ENCODE results near the gene PKN1. TPM values are rescaled to one million over a fixed set of nuclear protein-coding genes. Genes with fewer than 3 reads are reported as not detected.
A peak's percentile ranks its signal among the peaks of the same experiment; 100 is the strongest.
"Not testable (repeated sequence)": the region's sequence is repeated elsewhere in the genome, so short reads cannot be mapped to it uniquely, and the experiment has no call there.

PKN1 gene
- total RNA-seq, 1 experiment from 2014 or later = 223 TPM

DNA sequence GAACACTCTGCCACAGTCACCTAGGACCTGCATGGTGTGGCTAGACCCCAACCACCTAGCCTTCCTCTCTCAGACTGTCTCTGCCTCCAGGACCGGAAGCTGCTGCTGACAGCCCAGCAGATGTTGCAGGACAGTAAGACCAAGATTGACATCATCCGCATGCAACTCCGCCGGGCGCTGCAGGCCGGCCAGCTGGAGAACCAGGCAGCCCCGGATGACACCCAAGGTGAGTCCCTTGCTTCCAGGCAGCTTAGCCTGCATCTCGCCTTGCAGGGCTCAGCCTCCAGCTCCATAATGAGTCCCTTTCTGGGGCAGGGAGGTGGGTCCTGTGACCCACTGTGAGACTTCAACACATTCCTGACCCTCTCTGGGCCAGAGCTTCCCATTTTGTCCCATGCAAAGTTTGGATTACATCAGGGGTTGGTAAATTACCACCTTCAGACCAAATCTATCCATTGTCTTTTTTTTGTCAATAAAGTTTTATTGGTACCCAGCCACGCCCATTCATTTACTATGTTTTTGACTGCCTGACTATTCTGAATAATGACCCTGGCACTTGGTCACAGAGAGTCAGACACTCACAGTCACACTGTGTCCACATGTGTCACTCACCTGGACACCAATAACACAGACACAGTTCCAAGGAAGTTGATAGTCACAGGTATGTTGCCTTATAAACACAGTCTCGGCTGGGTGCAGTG is 13.4 kb downstream of the PKN1 start:
- in situ Hi-C loops (cut with HindIII; ENCODE audit: low pct_unique_long_range_greater_than_20kb, low sequenced_read_pairs) = no loop called here
- no peak for DNase-seq (ENCODE audit: low read depth)

- DNase-seq (ENCODE audit: low read depth) = peak; percentile 85
- in situ Hi-C loops (cut with HindIII; ENCODE audit: low pct_unique_long_range_greater_than_20kb, low sequenced_read_pairs) = no loop called here
These were observed 16.2 kb downstream of the PKN1 start for GRCh38 chr19:14449321-14449720.

GRCh38 chr19:14450168-14450874 is 17.2 kb downstream of the PKN1 start:
- DNase-seq (ENCODE audit: low read depth) = peak; percentile 91
- in situ Hi-C loops (cut with HindIII; ENCODE audit: low pct_unique_long_range_greater_than_20kb, low sequenced_read_pairs) = no loop called here

- DNase-seq (ENCODE audit: low read depth) = no peak
- in situ Hi-C loops (cut with HindIII; ENCODE audit: low pct_unique_long_range_greater_than_20kb, low sequenced_read_pairs) = no loop called here
These were observed 17.8 kb downstream of the PKN1 start for GRCh38 chr19:14450876-14451275.

- DNase-seq (ENCODE audit: low read depth); in situ Hi-C loops (cut with HindIII; ENCODE audit: low pct_unique_long_range_greater_than_20kb, low sequenced_read_pairs): not testable (repeated sequence)
These were observed 19.2 kb downstream of the PKN1 start for GRCh38 chr19:14452303-14452702.

GRCh38 chr19:14459703-14460102 is 26.6 kb downstream of the PKN1 start:
- in situ Hi-C loops (cut with HindIII; ENCODE audit: low pct_unique_long_range_greater_than_20kb, low sequenced_read_pairs) = no loop called here
- DNase-seq (ENCODE audit: low read depth) = no peak

DNA sequence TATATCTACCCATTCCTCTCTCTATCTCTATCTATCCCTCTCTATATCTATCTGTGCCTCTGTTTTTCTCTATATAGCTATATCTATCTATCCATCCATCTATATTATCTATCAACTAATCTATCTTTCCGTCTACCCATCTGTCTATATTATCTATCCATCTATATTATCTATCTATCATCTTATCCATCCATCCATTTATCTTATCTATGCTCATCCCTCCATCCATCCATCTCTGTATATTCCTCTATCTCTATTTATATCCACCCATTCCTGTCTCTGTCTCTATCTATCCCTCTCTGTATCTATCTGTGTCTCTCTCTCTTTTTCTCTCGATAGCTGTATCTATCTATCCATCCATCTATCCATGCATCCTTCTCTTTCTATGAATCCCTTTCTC is 27.8 kb downstream of the PKN1 start:
- in situ Hi-C loops (cut with HindIII; ENCODE audit: low pct_unique_long_range_greater_than_20kb, low sequenced_read_pairs) = no loop called here
- no peak for DNase-seq (ENCODE audit: low read depth)

- in situ Hi-C loops (cut with HindIII; ENCODE audit: low pct_unique_long_range_greater_than_20kb, low sequenced_read_pairs) = not testable (repeated sequence)
These were observed 29.3 kb downstream of the PKN1 start for GRCh38 chr19:14462401-14462800.

DNA sequence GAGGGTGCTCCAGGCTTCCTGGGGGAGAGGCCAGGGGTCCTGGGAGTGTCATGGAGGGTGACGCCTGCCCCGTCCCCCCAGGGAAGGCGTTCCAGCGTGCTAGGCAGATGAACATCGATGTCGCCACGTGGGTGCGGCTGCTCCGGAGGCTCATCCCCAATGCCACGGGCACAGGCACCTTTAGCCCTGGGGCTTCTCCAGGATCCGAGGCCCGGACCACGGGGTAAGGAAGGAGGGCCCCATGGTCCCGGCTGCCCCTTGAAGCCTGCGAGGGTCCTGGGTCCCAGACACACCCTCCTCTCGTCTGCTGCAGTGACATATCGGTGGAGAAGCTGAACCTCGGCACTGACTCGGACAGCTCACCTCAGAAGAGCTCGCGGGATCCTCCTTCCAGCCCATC is 30.6 kb downstream of the PKN1 start:
- no peak for DNase-seq (ENCODE audit: low read depth)
- in situ Hi-C loops (cut with HindIII; ENCODE audit: low pct_unique_long_range_greater_than_20kb, low sequenced_read_pairs) = no loop called here

More at GRCh38 chr19:14462401-14462800, 29.3 kb downstream of the PKN1 start:
- not testable (repeated sequence) for DNase-seq (ENCODE audit: low read depth)

- DNase-seq (ENCODE audit: low read depth) = no peak
- in situ Hi-C loops (cut with HindIII; ENCODE audit: low pct_unique_long_range_greater_than_20kb, low sequenced_read_pairs) = no loop called here
These were observed 34.3 kb downstream of the PKN1 start for GRCh38 chr19:14467391-14467790.

- DNase-seq (ENCODE audit: low read depth) = no peak
- in situ Hi-C loops (cut with HindIII; ENCODE audit: low pct_unique_long_range_greater_than_20kb, low sequenced_read_pairs) = no loop called here
These were observed 34.7 kb downstream of the PKN1 start for GRCh38 chr19:14467816-14468215.

- in situ Hi-C loops (cut with HindIII; ENCODE audit: low pct_unique_long_range_greater_than_20kb, low sequenced_read_pairs) = no loop called here
- DNase-seq (ENCODE audit: low read depth) = no peak
These were observed 37.1 kb downstream of the PKN1 start for GRCh38 chr19:14470031-14470876.

DNA sequence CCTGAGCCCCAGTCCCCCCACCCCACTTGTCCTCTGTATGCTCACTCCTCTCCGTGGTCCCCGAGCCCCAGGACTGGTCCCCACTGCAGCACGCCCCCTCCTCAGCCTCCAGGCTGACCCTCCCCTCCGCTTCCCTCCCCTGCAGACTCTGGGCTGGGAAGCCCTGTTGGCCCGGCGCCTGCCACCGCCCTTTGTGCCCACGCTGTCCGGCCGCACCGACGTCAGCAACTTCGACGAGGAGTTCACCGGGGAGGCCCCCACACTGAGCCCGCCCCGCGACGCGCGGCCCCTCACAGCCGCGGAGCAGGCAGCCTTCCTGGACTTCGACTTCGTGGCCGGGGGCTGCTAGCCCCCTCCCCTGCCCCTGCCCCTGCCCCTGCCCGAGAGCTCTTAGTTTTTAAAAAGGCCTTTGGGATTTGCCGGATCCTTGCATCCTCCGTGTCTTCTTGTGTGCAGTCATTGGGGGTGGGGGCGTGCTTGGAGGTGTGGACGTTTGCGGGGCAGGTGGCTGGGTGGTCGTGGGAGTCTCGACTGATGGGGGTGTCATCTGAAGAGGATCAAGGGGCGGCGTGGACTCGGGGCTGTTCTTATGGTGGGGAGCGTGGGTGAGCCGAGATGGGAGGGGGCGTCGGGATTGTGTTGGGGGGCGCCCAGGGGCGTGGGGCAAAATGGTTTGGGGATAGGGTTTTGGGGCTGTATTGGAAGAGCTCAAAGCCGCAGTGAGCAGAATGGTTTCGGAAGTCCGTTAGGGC is 38.5 kb downstream of the PKN1 start:
- in situ Hi-C loops (cut with HindIII; ENCODE audit: low pct_unique_long_range_greater_than_20kb, low sequenced_read_pairs) = no loop called here
- no peak for DNase-seq (ENCODE audit: low read depth)

DNA sequence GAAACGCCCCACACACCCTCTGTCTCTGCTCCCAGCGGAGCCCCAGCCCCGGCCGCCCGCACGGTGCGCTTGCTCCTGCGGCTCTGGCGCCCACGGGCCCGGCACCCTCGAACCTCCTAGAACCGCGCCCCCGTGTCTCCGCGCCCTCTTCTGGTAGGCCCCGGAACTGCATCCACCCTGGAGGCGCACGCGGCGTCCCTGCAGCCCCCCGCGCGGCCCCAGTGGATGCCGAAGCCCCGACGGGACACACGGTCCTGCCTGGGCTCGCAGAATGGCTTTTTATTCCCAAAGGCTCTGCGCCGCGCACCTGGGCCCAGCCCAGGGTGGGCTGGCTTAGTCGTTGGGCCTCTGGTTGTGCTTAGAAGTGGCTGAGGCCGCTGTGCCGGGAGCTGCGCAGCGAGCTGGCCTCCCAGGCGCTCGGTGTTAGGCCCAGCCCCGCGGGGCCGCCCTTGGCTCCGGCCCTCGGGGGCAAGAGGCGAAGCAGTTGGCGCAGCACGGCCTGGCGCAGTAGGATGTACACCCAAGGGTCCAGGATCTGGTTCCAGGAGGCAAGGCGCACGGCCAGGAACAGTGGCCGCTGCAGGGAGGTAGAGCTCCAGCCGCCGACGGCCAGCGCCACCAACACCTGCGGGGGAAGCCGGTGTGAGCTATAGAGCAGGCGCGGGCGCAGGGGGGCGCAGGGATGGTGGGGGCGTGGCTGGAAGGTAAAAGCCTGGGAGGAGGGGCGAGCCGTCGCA is 39.3 kb downstream of the PKN1 start:
- in situ Hi-C loops (cut with HindIII; ENCODE audit: low pct_unique_long_range_greater_than_20kb, low sequenced_read_pairs) = no loop called here
- DNase-seq (ENCODE audit: low read depth) = no peak

GRCh38 chr19:14473073-14473977 is 40.2 kb downstream of the PKN1 start:
- DNase-seq (ENCODE audit: low read depth) = no peak
- in situ Hi-C loops (cut with HindIII; ENCODE audit: low pct_unique_long_range_greater_than_20kb, low sequenced_read_pairs) = no loop called here

DNA sequence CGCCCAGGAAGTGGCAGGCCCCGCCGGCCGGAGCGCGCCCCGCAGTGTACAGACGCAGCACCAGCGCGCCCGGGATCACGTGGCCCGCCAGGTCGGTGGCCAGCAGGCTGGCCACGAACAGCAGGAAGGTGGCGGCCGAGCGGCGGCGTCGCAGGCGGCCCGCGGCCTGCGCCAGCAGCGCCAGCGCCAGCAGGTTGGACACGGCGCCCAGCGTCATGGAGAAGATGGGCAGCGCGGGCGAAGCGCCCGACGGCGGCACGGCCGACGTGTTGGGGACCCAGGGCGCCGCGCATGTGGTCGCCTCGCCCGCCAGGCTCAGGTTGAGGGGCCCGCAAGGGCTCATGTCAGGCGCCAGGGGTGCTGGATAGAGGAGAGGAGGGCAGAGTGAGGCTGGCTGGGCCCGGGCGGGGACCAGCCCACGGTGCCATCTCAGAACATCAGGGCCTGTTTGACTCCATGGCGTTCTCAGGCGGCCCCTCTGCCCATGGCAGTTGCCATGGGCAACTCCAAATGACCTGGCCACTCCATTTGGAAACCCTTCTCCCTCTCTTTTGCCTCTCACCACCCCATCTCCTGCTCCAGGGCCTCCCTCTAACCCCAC is 41.0 kb downstream of the PKN1 start:
- DNase-seq (ENCODE audit: low read depth) = no peak
- in situ Hi-C loops (cut with HindIII; ENCODE audit: low pct_unique_long_range_greater_than_20kb, low sequenced_read_pairs) = no loop called here
